Superior temporal gyrus (tissue), 1 donor: ENCODE results near the gene CCDC85B.
A peak's percentile ranks its signal among the peaks of the same experiment; 100 is the strongest.
"Not testable (repeated sequence)": the region's sequence is repeated elsewhere in the genome, so short reads cannot be mapped to it uniquely, and the experiment has no call there.

Experiments
- DNase-seq: peaks from one replicate; pipeline ENCODE4 v3.0.0-alpha.2; 2016; ENCODE audit errors: extremely low spot score

The CCDC85B gene

DNA sequence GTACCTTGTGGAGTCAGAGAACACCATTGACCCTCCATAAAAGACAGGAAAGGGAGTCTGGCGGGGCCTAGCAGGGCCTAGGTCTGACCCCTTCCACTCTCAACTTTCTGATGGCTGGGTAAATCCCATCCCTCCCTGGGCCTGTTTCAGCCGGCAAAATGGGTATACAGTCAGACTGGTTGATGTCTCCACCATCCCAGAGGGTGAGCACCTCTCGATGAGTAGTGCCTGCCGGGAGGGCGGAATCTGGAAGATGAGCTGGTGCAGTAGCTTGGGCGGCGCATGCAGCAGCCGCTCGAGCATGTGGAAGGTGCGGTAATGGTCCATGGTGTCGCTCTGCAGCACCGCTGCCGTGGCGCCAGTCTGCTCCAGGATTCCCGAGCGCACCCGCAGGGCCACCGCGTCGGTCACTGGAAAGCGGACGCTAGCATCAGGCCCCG lies 2.7 kb upstream of the CCDC85B start:
- no peak for DNase-seq

DNA sequence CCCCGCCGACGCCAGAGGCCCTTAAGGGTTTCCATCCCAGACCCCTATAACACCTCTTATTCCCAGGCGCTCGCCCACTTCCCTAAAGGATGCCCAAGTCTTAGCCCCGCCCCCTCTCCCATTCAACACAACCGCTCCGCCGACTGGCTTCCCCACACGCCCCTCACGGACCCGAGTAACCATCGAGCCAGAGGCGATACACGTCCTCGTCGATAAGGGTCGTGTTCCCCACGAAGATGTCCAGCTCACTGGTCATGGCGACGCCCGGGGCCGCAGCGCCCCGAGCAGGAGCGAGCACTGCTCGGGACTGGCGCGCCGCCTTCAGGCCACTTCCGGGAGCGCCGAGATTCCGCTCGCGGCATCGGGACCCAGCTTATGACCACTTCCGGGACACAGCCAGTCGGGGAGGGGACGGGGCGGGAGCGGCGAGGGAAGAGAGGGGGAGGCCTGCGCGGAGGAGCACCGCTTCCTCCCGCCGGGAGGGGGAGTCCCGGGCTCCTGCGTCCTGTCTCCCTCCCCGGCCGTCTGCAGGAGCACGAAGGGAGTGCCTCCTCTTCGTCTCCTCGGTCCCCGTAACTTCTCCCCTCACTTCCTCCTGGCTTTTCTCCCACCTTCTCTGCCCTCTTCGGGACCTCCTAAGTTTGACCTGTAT lies 2.2 kb upstream of the CCDC85B start, which contains the start of gene FIBP:
FIBP (minus strand) TSS at position 309 of the 652 bp plus-strand sequence; CDS start at position 256, 53 bp downstream.
- DNase-seq = peak; percentile 94

DNA sequence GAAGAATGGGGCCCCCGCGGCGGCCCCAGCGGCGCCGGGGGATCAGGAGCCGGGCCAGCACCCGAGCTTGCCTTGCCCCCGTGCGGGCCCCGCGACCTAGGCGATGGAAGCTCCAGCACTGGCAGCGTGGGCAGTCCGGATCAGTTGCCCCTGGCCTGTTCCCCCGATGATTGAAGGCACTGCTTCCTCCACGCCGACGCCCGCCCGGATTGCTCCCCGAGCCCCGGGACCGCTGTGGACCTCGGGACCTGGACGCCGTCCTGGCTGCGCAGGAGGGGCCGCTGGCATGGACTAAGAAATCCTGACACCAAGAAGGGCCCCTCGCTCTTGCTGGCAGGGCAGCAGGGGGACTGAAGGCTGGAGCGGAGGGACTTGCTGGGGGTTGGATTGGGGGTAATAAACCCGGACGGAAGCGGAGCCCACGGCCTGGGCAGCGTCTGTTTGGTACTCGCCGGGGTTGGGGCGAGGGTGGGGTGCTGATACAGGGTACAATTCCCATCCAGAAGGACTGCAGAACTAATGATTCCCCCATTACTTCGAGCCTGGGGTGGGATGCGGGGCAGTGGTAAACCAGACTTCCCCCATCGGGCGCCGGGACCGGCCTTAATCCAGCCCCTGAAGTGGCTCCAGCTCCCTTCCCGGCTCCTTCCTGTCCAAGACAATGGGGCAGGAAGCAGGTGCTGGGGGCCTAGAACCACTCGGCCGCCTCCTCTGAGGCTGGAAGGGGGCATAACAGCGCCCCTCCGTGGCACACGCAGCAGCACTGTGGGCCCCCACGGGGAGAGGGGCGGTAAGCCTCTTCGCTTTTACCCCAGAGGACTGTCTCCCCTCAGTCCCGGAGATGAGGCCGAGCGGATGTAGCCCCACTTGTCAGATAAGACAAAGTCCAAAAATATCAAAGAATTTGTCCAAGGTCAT lies 1.0 kb downstream of the CCDC85B start:
- DNase-seq = no peak

DNA sequence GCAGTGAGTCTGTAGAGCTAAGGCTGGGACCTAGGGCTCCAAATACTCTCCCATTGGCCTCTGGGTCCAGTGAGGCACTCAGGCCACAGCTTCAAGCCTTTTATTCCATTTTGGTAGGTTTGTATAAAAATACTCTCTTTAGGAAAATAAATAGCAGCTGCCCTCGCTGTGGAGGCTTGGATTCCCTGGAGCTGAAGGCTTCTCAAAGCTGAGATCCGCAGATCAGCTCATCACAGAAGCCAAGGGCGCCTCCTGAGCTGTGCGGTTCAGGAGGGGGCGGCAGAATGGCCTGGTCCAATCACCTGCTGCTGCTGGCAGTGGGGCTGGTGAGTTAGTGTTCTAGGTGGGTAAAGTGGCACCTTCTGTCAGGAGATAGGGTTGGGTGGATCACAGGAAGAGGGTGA lies 1.7 kb downstream of the CCDC85B start:
- DNase-seq = not testable (repeated sequence)

DNA sequence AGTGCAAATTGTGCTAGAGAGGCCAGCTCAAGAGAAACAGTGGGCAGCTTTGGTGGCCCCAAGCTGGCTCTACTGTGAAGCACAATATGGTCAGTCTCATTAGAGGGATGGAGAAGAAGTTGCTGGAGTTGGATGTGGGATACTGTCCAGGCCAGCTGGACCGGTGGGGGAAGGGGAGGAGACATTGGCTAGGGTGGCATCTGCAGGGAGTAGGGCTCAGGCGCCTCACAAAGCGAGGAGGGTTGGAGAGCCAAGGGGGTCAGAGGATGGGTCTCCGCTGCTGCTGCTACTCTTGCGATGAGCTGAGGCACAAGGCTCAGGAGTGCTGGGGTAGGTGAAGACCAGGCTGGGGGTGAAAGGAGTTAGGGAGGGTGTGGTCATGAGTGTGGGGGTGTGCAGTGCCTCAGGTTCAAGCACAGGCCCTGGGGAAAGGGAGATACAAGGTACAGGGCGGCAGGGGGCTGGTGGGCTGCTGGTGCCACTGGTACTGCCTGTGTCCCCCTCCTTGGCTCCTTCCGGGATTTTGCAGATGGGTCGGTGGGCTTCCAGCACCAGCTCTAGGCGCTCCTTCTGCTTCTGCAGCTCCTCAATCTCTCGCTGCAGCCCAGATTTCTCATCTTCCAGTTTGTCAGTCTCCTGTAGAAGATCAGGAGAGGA lies 2.3 kb downstream of the CCDC85B start:
- DNase-seq = no peak

DNA sequence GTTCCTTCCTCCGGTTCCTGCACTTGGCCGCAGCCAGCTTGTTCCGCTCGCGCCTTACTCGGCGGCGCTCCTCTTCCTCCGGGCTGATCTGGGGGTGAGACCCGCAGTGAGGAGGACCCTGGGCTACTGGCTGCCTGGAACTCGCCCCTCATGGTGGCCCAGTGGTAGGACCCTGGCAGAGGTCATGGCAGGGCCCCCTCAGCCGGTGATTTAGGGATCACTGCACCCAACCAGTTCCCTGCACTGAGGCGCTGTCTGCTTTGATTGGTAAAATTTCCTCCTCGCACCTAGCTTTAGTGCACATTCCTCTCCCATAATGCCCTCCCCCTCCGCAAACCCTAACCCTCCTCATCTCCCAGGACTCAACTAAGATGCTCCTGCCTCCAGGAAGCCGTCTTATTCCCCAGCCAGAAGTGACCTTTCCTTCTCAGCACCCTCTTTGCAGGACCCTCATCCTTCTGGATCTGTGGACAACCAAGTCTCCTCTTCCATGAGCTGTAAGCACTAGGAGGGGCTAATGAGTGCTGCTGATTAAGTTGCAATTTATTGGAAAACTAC lies 3.6 kb downstream of the CCDC85B start:
- no peak for DNase-seq

DNA sequence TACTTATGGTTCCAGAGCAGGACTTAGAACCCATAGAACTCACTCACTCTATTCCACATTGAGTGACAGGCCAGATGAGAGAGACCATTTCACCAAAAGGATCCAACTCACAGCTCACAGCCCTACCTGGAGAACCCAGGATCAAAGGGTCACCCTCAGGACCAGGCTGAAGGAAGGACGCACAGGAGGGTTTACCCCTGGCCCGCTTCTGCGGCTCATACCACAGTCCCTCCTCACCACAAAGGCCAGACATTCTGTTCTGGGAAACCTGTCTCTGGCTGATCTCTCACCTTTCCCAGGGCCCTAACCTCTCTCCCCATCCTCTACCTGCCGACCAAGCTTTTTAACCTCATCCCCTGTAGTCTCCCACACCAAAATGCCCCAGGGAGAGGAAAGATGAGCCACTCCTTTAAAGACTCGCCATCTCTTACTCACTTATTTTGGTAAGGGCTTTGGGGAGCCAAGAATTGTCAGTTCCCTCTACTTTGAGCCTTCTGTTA lies 5.1 kb downstream of the CCDC85B start:
- no peak for DNase-seq

DNA sequence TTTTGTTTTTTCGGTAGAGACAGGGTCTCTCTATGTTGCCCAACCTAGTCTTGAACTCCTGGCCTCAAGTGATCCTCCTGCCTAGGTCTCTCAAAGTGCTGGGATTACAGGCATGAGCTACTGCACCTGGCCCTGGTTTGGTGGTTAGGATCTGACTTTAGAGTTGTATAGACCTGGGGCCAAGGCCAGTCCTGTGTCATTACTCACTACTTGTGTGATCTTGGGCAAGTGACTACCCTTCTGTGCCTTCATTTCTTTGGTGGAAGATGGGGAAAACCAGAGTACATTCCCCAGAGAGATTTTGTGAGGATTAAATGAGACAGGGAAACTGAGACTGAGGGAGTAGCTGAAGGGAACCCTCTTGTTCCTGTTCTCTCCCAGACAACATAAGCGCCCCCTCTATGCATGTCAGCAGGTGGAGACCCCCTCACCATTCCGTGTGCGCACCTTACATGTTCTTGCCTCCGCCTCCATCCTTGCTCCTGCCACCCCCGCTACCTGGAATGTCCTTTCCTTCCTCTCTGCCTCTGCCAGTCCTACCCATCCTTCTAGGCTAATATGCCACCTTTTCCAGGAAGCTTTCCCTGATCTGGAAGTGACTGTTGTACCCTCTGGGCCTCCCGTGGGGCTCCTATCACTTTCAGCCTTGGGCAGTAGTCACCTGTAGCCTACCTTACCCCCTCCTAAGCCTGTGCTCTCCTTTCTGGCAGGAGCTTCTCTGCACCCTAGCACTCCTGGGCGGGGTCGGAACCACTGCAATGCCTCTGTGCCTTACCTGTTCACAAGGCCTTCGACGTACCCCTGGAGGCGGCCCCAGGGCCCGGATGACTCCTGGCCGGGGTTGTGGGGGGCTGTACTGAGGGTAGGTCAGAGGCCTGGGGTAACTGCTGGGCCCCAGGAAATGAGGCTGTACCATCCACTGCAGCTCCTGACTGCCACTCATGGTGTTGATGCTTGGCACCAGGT lies 5.8 kb downstream of the CCDC85B start:
- no peak for DNase-seq

DNA sequence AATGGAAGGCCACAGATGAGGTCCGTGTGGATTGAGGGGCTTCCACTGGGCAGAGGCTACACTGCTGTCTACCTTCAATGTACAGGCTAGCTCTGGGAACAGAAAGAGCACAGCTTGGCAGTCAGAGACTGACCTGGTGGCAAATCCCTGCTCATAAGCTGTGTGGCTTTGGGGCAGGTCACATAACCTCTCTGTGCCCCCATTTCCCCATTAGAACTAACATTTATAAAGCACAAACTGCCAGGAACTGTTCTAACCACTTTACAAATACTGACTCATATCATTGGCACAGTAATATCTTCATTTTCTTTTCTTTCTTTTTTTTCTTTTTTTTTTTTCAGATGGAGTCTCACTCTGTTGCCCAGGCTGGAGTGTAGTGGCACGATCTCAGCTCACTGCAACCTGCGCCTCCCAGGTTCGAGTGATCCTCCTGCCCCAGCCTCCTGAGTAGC lies 6.6 kb downstream of the CCDC85B start:
- no peak for DNase-seq

DNA sequence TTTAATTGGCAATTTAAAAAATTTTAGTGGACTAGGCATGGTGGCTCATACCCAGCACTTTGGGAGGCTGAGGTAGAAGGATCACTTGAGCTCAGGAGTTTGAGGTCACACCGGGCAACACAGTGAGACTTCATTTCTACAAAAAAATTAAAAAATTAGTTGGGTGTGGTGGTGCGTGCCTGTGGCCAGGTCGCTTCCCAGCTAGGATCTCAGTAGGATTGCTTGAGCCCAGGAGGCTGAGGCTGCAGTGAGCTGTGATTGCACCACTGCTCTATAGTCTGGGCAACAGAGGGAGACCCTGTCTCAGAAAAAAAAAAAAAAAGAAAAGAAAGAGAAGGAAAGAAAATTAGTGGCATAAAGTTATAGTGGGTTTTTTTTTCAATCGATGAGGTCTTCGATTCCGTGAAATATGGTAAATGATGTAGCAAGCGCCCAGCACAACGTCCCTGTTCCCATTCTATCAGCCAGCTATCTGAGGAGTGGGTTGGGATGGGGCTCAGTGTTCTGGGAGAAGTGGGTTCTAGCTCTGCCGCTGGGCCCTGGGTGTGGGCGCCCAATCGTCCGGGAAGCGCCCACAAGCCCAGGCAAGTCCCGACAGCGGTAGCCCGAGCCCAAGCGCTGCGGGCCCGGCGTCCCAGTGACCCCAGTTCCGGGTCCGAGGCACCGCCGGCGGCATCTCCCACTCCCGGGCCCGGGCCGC lies 8.3 kb downstream of the CCDC85B start:
- no peak for DNase-seq

DNA sequence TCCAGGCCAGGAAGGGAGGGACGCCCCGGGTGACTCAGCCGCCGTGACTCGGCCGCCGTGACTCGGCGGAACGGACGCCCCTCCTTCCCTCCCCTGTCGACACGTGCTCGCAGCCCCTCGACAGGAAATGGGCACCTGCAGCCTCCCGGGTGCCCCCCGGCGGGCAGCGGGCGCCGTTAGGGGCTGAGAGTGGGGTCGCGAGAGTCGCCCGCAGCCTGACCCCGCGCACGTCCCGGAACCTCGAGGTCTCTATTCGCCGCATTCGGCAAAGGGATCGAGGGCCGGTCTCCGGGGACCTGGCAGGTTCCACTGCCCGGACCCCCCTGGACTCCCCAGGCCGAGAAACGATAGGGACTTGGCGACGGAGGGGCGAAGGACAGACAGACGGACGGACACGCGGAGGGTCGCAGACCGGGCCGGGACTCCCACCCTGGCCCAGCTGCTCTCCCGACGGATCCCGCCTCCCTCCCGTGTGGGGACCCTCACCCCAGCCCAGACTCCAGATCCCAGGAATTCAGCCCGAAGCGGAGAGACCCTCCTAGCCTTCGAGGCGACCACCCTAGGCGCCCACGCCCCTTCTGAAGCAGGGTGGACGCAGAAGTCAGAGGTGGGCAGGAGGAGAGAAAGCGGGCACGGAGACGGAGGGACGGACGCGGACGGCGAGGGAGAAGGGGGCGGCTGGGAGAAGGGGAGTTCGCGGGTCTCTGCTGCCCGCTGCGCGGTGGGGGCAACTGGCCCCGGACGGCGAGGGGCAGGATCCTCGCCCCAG lies 9.1 kb downstream of the CCDC85B start:
- no peak for DNase-seq

DNA sequence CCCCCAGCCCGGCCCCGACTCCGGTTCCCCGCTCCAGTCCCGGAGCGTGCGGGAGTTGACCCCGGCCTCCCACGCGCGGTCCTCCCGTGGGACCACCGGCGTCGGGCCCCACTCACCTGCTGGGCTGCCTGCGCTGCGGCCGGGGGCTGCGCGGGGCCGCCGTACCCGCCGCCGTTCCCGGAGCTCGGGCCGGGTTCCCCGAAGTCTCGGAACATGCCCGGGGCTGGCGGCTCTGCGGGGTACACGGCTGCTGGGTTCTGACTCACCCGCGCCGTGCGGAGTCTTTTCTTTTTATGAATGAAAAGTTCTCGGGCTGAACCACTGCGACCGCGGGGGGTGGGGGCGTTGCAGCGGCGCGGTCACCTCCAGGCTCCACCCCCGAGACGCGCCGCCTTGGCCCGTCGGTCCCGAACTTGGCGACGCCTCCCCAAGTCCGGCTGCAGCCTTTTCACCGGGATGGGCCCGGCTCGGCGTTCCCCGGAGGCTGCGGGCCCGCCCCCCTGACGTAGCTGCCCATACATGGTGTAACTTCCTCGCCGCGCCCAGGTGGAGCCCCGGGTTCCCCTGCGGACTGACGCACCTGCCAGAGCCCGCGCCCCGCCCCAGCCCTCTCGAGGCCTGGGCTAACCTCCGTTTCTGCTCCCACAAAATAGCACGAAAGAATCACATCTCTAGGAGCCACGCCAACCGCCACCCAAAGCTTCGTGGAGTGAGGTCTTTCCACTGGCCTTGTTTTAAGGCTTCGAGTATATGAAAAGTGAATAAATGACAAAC lies 9.8 kb downstream of the CCDC85B start, which contains the start of gene FOSL1:
FOSL1 (minus strand) TSS at position 264 of the 774 bp plus-strand sequence; CDS start at position 215, 49 bp downstream.
- DNase-seq = no peak

DNA sequence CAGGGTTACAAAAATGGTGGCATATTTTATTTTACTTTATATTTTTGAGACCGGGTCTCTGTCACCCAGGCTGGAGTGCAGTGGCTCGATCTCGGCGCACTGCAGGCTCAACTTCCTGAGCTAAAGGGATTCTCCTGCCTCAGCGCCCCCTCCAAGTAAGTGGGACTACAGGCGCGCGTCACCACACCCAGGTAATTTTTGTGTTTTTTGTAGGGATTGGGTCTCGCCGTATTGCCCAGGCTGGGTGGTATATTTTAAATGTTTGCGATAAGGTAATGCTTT lies 10.4 kb downstream of the CCDC85B start:
- no peak for DNase-seq

DNA sequence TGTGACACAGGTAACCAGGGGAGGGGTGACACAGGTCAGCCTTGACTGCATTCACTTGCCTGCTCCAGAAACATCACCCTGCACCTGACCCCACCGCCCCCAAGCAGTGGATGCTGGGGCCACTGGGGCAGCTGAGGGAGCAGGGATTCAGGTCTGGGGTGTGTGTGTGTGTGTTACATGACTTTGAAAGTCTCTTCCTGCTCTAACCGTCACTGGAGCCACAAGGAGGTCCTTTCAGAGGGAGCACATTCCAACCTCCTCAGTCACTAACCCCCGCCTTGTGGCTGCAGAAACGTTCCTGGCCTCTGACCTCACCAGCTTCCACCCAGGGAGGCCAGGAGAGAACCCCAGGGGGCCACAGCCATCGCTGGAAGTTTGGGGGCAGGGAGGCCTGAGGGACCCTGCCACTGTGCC lies 12.6 kb downstream of the CCDC85B start:
- DNase-seq = no peak

DNA sequence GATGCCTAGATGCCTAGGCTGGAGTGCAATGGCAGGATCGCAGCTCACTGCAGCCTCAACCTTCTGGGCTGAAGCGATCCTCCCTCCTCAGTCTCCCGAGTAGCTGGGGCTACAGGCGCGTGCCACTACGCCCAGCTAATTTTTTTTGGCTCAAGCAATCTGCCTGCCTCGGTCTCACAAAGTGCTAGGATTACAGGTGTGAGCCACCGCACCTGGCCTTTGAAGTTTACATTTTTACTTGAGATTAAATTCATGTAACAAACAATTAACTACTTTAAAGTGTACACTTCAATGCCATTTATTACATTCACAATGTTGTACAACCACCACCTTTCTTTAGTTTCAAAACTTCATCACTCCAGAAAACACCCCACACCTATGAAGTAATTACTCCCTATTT lies 13.2 kb downstream of the CCDC85B start:
- no peak for DNase-seq

DNA sequence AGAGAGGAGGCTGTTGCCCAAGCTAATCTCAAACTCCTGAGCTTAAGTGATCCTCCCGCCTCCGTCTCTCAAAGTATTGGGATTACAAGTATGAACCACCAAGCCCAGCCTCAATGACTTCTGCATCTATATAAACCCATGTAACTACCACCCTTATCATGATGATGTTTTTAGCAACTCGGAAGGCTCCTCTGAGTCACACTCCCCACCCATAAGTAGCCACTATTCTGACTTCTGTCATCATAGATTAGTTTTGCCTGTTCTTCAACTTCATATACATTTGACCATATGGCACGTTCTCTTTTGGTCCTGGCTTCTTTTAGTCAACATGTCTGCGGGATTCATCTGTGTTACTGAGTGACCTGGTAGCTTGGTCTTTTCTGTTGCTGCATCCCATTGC lies 16.1 kb downstream of the CCDC85B start:
- DNase-seq = no peak

DNA sequence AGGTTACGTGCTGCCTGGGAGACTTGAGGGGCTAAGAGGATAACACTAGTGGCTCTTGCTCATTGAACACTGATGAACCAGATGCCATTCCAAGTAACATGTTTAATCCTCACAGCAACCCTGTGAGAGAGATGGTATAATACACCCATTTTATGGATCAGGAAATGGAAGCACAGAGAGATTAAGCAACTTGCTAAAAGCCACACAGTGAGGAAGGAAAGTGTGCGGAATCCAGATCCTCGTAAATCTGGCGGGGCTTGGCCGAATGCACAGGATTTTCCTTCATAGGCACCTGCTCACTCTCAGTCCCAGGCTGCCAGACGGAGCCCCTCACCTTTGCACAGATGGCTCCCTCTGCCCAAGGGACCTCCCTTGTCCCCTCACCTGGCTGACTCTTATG lies 17.4 kb downstream of the CCDC85B start:
- no peak for DNase-seq
